HG03565 (cell line): ENCODE results near the gene MEIS3.
"Not testable (repeated sequence)": the region's sequence is repeated elsewhere in the genome, so short reads cannot be mapped to it uniquely, and the experiment has no call there.

Experiments used
- ATAC-seq: cut with Tn5 transposase; IDR thresholded peaks from one replicate; pipeline ENCODE4 v1.9.1; 2021; ENCODE audit warnings: mild to moderate bottlenecking, moderate library complexity; ENCODE audit not compliant: unreplicated experiment

The MEIS3 gene

GRCh38 chr19:47388721-47389120, 30.6 kb downstream of the MEIS3 start:
- ATAC-seq: not testable (repeated sequence)

- ATAC-seq: not testable (repeated sequence)
Measured at GRCh38 chr19:47387623-47388022, 31.7 kb downstream of the MEIS3 start.

GRCh38 chr19:47386582-47386981, 32.7 kb downstream of the MEIS3 start:
- ATAC-seq: not testable (repeated sequence)

DNA sequence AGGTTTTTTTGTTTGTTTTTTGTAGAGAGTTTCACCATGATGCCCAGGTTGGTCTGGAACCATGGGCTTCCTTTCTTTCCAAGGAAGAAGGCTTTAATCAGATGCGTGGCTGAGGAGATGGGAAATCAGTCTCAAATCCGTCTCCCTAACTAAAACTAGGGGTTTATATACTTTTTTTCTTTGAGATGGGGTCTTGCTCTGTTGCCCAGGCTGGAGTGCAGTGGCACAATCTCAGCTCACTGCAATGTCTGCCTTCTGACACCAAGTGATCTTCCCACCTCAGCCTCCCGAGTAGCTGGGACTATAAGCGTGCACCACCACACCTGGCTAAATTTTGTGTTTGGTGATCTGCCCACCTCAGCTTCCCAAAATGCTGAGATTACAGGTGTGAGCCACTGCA, 34.8 kb downstream of the MEIS3 start:
- ATAC-seq: not testable (repeated sequence)

GRCh38 chr19:47383890-47384289, 35.4 kb downstream of the MEIS3 start:
- not testable (repeated sequence) for ATAC-seq

- ATAC-seq: no peak
Measured at GRCh38 chr19:47381653-47382279, 37.6 kb downstream of the MEIS3 start.

DNA sequence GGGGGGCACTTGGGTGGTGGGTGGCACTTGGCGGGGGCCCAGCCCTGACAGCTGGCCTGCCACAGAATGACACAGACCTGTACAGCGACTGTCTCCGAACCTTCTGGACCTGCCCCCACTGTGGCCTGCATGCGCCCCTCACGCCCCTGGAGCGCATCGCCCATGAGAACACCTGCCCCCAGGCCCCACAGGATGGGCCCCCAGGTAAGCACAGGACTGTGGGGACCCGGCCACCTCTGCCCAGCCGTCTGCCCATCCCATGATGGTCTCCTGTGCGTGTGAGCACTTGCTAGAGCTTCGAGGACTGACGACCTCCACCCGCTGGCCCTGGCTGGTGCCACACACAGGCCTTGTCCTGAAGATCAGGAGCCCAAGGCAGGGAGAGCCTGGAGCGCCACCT, 38.2 kb downstream of the MEIS3 start:
- no peak for ATAC-seq

DNA sequence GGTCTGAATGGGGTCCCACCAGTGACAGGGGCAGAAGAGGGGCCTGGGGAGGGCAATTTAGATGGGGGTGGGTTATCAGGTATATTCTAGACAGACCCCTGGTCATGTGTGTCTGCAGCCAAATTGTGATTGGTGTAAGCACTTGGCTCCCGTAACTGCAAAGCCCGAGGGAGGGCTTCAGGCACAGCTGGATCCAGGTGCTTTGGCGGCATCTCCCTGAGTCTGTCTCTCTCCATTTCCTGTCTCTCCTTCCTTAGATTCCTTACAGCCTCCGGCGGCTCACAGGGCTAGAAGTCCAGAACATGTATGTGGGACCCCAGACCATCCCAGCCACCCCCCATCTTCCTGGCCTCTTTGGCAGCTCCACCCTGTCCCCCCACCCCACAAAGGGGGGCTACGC, 38.8 kb downstream of the MEIS3 start:
- no peak for ATAC-seq

DNA sequence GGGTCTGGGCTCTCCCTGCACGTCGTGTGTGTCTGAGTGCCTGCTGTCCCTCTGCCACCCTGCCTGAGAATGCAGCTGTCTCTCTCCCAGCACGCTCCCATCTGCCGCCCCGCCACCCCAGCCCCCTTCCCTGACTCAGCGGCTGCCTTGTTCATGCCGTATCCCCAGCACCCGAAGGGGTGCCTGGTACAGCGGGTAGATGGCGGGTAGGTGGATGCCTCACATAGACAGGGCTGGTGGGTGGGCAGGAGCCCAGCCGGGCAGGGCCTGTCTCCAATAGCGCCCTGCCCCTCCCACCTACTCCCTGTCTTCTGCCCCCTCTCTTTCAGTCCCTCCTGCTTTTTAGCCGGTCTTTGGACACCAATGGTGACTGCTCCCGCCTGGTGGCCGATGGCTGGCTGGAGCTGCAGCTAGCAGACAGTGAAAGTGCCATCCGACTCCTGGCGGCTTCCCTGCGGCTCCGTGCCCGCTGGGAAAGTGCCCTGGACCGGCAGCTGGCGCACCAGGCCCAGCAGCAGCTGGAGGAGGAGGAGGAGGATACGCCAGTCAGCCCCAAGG, 39.9 kb downstream of the MEIS3 start:
- ATAC-seq: no peak

GRCh38 chr19:47378246-47378645, 41.1 kb downstream of the MEIS3 start:
- no peak for ATAC-seq

DNA sequence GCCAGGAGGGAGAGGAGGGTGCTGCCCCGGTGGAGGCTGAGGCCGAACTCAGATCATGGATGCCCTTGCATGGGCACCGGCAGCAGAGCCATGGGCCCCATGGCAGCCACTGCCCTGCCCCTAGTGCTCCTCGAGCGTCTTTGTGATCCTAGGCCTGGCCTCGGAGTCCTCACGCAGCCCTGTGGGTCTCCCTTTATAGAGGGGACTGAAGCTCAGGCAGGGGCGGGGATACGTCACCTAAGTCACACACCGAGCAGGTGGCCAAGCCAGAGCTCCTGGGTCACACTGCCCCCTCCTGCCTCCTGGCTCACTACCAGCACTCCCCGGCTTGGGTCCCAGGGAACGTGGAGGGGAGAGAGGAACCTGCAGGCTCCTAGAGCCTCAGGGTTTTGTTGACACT, 41.5 kb downstream of the MEIS3 start:
- ATAC-seq: no peak

DNA sequence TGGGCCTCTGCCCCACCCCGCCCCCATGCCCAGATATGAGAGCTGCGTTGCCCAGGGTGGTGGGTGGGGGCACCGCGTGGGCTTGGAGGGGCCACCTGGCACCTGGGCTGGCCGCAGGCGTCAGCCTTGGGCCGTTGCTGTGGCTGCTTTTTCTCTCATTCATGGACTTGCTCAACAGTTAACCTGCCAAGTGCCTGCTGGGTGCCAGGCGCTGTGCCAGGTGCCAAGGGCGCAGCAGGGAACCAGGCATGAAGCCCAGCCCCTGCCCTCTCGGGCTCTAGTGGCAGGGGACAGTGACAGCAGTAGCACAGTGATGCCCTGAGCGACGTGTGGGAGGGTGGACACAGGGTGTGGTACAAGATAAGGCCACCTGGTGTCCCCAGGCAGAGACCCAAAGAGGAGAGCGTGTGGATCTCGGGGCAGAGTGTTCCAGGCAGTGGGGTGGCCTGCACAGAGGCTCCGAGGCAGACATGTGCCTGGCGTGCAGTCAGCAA, 42.1 kb downstream of the MEIS3 start:
- no peak for ATAC-seq

GRCh38 chr19:47376589-47377144, 42.7 kb downstream of the MEIS3 start:
- ATAC-seq: no peak

DNA sequence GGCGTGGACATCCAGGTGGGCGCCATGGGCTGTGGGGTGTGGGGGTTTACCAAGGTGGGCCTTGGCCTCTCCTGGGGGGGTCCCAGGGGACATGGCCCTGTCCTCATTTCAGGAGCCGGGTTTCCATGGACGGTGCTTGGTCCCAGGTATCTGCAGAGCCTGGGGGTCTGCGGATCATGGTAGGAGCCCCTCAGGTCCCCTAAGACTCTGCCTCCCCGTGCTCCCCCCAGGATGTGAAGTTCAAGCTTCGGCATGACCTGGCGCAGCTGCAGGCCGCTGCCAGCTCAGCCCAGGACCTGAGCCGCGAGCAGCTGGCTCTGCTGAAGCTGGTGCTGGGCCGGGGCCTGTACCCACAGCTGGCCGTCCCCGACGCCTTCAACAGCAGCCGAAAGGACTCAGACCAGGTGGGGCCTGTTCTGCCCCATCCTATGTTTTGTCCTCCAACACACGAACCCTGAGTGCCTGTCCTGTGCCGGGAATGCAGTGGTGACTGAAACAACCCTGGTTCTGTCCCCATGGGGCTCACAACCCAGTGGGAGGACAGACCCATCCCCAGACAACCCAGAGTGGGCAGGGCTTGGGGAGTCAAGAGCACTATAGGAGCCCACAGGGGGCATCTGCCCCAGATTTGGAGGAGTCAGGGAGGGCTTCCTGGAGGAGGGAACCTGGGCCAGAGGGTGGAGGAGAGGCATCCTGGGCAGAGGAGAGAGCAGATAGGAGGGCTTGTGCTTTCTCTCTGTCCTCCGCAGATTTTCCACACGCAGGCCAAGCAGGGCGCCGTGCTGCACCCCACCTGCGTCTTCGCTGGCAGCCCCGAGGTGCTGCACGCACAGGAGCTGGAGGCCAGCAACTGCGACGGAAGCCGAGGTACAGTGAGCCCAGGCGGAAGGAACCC, 43.4 kb downstream of the MEIS3 start:
- no peak for ATAC-seq

DNA sequence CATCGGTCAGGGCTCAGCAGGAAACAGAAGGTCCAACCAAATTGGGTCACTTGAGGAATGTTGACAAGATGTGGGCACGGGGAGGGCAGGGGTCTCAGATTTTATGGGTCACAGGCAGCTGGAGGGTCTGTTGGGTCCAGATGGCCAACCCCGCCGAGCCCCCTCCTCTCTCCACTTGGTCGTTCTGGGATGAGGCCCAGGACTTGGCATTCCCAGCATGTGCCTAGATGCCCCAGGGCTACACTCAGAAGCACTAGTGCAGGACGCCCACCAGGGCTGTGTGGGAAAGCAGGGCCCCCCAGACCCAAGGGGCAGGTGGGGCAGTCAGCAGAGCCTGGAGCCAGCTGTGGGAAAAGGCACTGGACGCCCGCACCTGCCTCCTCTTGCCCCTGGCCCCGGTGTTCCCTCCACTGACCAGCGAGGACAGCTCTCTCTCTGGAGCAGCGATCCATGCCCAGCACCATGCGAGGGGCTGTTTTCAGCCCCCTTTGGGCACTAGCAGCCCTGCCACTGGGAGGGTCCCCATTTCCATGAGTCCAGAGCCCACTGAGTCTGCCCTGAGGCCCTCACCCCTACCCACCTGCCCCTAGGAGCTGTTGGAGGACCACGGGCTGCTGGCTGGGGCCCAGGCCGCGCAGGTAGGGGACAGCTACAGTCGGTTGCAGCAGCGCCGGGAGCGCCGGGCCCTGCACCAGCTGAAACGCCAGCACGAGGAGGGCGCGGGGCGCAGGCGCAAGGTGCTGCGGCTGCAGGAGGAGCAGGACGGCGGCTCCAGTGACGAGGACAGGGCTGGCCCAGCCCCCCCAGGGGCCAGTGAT, 44.2 kb downstream of the MEIS3 start:
- ATAC-seq: no peak

DNA sequence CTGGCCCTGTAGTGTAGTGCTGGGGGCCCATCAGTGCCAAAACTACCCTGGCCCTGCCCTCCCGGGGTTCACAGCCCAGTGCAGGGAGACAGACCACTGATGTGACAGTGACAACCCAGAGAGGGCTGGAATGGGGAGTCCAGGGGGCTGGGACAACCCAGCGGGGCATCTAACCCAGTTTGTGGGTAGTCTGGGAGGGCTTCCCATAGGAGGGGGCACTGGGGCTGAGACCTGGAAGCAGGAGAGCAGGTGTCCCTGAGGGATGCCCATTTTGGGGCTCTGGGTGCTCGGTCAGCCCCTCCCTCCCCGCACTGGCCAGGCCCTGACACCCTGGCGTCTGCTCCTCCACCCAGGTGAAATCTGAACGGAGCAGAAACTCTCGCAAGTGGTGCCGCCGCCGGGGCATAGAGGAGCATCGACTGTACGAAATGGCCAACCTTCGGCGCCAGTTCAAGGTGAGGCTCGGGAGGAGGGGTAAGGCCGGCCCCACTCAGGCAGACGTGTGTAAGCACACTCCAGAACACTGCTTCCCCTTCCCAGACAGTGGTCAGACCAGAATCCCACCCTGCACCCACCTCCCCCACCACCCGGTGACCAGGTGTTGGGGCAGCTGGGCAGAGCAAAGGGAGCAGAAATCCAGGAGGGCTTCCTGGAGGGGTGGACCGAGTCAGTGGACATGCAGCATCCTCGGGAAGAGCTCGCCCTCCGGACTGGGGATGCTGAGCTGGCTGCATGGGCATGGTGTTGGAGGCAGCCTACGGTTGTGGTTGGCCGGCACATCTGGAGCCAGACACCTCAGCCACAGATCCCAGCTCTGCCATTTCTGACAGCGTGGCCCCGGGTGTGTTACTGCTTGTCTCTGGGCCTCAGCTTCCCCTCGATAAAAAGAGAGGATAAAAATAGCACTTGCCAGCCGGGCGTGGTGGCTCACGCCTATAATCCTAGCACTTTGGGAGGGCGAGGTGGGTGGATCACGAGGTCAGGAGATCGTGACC, 45.8 kb downstream of the MEIS3 start:
- ATAC-seq: no peak

DNA sequence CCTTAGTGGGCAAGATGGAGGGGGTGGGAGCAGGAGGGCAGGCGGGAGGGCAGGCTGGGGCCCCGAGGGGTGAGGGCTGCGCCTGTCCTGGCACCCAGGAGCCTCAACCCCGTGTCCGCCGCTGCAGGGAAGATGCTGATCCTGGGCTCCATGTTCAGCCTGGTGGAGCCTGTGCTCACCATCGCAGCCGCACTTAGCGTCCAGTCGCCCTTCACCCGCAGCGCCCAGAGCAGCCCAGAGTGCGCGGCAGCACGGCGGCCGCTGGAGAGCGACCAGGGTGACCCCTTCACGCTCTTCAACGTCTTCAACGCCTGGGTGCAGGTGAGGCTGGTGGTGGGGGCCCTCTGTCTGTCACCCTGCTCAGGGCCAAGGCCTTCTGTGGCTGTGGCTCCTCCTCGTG, 46.7 kb downstream of the MEIS3 start:
- no peak for ATAC-seq

DNA sequence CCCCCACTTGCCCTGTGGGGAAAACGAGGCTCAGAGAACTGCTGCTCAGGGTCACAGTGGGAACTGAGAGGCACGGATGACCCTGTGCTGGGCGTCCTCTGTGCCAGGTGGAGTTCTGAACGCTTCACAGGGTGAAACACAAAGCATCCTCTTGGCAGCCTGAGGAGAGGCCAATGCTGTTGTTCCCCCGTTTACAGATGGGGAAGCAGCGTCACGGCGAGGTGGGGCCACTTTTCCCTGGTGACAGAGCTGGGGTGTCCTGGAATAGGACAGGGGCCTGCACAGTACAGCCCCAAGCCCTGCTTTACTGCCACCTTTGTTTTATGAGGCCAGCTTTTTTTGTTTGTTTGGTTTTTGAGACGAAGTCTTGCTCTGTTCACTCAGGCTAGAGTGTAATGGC, 48.1 kb downstream of the MEIS3 start:
- no peak for ATAC-seq

- no peak for ATAC-seq
Measured at GRCh38 chr19:47370045-47370611, 49.2 kb downstream of the MEIS3 start.
